Measurements from ENCODE around the gene LARGE2. TPM values are rescaled to one million over a fixed set of nuclear protein-coding genes. Genes with fewer than 3 reads are reported as not detected.
"Not testable (repeated sequence)": the region's sequence is repeated elsewhere in the genome, so short reads cannot be mapped to it uniquely, and the experiment has no call there.

Gene LARGE2
- total RNA-seq, 3 donors from 2014 or later = 5.9 to 6.3 TPM; not detected in 1

- no peak for DNase-seq (ENCODE audit: low spot score in 2 of 2)
- Histone ChIP-seq H3K9me3 (no peaks in the 10 kb centered on the region), H3K27me3 (no peaks in the 10 kb centered on the region), H3K36me3 (no peaks in the 10 kb centered on the region), H3K4me3 (peak overlapping the region; percentile 52 to 84 (median 63)), H3K27ac (peak overlapping the region; percentile 68 to 84), H3K4me1 (peaks cover 4 to 6% of the 10 kb centered on the region in 2 donors)
- intact Hi-C loops (cut with DNase I; ENCODE audit: low total_unique reads) = no loop called here
- TF ChIP-seq CTCF (IDR thresholded peaks at IDR 0.05) (no peak), POLR2AphosphoS5 (IDR thresholded peaks at IDR 0.05) (no peak), POLR2A (IDR thresholded peaks at IDR 0.05) (no peak)
Observed at GRCh38 chr11:45899086-45899447, 23.4 kb upstream of the LARGE2 start.

- peak in 1 of 3 donors; percentile 52 for TF ChIP-seq POLR2AphosphoS5 (IDR thresholded peaks at IDR 0.05)
- no peak for TF ChIP-seq POLR2A (IDR thresholded peaks at IDR 0.05)
Observed at GRCh38 chr11:45899448-45900174, 22.8 kb upstream of the LARGE2 start.

DNA sequence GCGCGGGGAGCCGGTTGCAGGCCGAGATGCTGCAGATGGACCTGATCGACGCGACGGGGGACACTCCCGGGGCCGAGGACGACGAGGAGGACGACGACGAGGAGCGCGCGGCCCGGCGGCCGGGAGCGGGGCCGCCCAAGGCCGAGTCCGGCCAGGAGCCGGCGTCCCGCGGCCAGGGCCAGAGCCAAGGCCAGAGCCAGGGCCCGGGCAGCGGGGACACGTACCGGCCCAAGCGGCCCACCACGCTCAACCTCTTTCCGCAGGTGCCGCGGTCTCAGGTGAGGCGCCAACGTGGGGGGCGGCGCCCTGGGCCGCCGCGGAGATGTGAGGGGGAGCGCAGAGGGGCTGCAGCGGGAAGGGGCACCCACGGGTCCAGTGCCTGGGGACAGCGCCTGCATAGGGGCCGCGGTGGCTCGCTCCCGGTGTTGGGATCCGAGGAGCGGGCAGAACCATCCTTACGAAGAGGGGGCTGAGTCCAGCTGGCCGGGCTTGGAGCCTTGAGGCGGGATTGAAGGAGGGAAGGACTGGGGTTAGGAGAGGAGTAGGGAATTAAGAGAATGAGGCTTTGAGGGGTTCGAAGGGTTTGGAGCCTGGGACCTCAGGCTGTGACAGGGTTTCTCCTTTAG, 22.2 kb upstream of the LARGE2 start:
- H3K36me3 ChIP-seq; H3K9me3 ChIP-seq; H3K4me1 ChIP-seq; H3K27me3 ChIP-seq; intact Hi-C loops (cut with DNase I; ENCODE audit: low total_unique reads); DNase-seq (ENCODE audit: low spot score in 2 of 2): not testable (repeated sequence)
- peak overlapping the region; percentile 68 to 84 for H3K27ac ChIP-seq
- H3K4me3 ChIP-seq = peak overlapping the region; percentile 52 to 84 (median 63)

More at GRCh38 chr11:45899448-45900174, 22.8 kb upstream of the LARGE2 start:
- peak; percentile 67 to 76 for DNase-seq (ENCODE audit: low spot score in 2 of 2)
- H3K4me3 ChIP-seq = peak overlapping the region; percentile 52 to 84 (median 63)
- intact Hi-C loops (cut with DNase I; ENCODE audit: low total_unique reads) = no loop called here
- peaks cover 4 to 6% of the 10 kb centered on the region in 2 donors for H3K4me1 ChIP-seq
- no peaks in the 10 kb centered on the region for H3K27me3 ChIP-seq
- H3K36me3 ChIP-seq = no peaks in the 10 kb centered on the region
- H3K9me3 ChIP-seq = no peaks in the 10 kb centered on the region
- H3K27ac ChIP-seq = peak overlapping the region; percentile 68 to 84

DNA sequence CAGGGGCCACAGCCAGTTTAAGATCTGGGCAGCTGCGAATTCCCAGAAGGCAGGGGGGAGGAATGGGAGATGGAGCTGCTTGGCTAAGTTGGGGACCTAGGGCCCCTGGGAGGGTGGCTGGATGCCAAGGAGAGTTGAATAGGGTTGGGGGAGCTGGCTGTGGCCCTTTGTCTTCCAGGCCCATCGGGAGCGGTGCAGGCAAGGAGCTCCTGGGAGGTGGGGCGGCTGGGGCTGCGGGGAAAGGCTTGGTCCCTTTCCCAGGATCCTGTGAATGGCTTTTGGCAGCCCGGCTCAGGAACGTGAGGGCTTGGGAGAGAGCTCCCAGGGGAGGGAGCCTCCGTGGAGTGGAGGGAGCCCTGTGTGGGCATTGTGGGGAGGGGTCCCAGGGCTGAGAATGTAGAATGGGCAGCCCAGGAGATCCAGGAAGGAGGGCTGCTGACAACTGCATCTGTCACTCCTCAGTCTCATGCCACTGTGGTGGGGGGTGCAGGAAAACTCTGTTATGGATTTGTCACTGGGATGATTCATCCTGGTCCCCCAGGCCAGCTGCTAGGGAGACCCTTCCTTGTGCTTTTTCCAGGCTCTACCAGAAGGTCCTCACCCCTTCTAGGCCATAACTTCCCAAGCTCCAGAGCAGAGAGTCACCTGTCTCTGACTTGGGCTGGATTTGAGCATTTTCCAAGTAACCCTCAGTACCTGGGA, 21.4 kb upstream of the LARGE2 start:
- DNase-seq (ENCODE audit: low spot score in 2 of 2) = no peak
- H3K4me1 ChIP-seq = peaks cover 4 to 6% of the 10 kb centered on the region in 2 donors
- H3K9me3 ChIP-seq = no peaks in the 10 kb centered on the region
- peak overlapping the region; percentile 52 to 84 (median 63) for H3K4me3 ChIP-seq
- no peaks in the 10 kb centered on the region for H3K36me3 ChIP-seq
- intact Hi-C loops (cut with DNase I; ENCODE audit: low total_unique reads) = no loop called here
- peak overlapping the region; percentile 23 to 36 for H3K27ac ChIP-seq
- no peaks in the 10 kb centered on the region for H3K27me3 ChIP-seq
- TF ChIP-seq CTCF (IDR thresholded peaks at IDR 0.05) (no peak), POLR2AphosphoS5 (IDR thresholded peaks at IDR 0.05) (no peak), POLR2A (IDR thresholded peaks at IDR 0.05) (no peak)

- Histone ChIP-seq H3K9me3 (no peaks in the 10 kb centered on the region), H3K27ac (no peak overlapping the region), H3K27me3 (no peaks in the 10 kb centered on the region), H3K36me3 (no peaks in the 10 kb centered on the region), H3K4me3 (no peak overlapping the region), H3K4me1 (peaks cover 4 to 6% of the 10 kb centered on the region in 2 donors)
- intact Hi-C loops (cut with DNase I; ENCODE audit: low total_unique reads) = no loop called here
- TF ChIP-seq POLR2A (IDR thresholded peaks at IDR 0.05) (no peak), POLR2AphosphoS5 (IDR thresholded peaks at IDR 0.05) (no peak), CTCF (IDR thresholded peaks at IDR 0.05) (no peak)
- DNase-seq (ENCODE audit: low spot score in 2 of 2) = no peak
Observed at GRCh38 chr11:45901626-45902025, 20.8 kb upstream of the LARGE2 start.
